HG02623 (cell line): ENCODE measurements around the gene DLK1.

Experiments
- ATAC-seq: cut with Tn5 transposase; IDR thresholded peaks from one replicate; pipeline ENCODE4 v1.9.1; 2021; ENCODE audit warnings: moderate library complexity; ENCODE audit not compliant: unreplicated experiment

DLK1 gene

GRCh38 chr14:100692859-100693558 is 33.7 kb upstream of the DLK1 start:
- ATAC-seq, result no peak

DNA sequence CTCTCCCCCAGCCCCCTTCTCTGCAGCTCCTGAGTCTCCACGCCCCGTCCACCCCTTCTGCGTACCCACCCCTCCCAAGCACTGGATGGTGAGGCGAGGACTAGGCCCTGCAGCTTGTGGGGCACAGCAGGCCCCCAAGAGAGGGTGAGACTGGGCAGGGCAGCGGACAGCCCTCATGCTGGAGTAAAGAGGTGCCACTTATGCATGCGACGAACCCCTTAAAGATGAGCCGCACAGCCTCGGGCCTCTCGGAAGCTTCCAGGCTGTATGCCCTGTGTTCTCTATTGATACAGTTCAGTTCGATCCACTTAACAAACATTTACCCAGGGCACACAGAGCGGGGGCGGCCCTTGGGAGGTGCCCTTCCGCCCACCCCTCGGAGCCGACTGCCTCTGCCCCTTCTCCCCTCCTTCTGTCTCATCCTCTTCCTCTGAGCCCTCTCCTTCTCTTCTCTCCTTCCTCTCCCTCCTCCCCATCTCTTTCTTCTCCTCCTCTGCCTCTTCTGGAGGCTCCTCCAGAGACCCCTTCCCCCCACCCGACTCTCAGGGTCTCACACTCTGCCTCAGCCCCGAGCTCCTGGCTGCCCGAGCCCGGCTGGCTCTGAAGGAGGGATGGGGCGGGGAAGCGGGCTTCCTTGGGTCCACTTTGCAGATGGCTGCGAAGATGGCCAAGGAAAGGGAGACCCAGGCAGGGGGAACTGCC is 32.7 kb upstream of the DLK1 start:
- ATAC-seq, result no peak

DNA sequence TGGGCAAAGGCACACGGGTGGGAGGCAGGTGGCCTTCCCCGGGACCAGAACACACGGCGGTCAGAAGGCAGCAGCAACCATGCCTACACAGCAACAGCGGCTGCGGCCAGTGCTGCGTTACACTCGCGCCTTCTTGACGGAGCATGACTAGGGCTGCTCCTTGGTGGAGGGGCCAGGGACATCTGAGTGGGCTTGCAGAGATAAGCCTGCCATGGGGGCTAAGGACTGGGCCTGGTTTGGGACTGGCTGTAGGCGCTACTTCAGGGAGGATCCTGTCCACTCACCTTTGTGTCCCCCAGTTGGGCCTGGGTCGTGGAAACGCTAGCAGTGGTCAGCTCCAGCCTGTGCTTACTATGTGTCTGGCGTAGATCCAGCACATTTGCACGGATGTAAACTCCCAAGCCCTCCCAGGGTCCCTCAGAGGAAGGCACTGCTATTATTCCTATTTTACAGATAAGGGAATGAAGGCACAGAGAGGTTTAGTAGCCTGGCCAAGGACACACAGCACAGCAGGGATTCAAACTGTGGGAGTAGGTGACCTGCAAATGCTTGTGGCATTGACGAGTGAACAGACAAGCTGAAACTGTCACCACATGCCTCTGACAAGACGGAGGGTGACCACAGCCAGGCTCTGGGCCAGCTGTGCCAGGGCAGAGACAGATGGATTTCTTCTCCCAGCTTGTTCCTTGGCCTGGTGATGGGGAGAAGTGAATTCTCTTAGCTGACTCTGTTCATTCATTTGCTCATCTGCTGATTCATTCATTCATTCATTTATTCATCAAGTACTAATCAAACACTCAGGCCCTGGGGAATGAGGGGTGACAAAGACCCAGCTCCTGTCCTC is 31.9 kb upstream of the DLK1 start:
- ATAC-seq, result no peak

GRCh38 chr14:100695423-100695738 is 31.3 kb upstream of the DLK1 start:
- no peak for ATAC-seq

- no peak for ATAC-seq
Measured at GRCh38 chr14:100696008-100696407, 30.7 kb upstream of the DLK1 start.

- no peak for ATAC-seq
Measured at GRCh38 chr14:100696590-100696989, 30.1 kb upstream of the DLK1 start.

- ATAC-seq, result no peak
Measured at GRCh38 chr14:100698066-100698465, 28.6 kb upstream of the DLK1 start.

DNA sequence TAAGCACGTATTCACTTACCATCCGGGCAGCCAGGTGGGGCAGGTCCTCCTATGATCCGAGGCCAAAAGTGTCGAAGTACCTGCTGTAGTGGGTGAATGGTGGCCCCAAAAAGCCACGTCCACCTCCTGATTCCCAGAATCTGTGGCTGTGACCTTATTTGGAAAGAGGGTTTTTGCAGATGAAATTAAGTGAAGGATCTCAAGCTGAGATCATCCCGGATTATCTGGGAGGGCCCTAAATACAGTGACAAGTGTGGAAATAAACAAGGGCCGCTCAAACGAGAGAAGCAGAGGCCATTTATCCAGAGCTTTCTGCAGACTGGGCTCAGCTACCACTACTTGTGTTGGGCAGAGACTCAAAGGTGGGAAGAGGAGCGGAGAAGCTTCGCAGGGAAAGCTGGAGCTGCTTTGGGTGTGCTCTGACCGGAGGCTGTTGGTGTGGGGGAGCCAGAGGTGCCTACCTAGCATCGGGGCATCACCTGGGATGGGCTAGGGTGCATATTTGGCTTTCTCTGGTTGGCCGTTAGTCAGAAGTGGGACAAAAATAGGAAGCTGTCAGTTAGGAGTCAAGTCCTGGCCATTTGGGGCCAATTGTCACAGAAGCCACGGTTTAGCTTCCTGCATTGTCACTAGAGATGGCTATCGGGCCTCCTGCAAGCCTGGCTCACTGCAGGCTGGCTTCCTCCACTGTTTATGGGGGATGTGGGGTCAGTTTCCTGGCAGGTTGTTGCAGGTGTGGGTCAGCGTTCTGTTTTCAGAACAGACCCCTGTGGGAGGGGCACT is 27.8 kb upstream of the DLK1 start:
- no peak for ATAC-seq

- no peak for ATAC-seq
Measured at GRCh38 chr14:100701314-100701713, 25.4 kb upstream of the DLK1 start.

DNA sequence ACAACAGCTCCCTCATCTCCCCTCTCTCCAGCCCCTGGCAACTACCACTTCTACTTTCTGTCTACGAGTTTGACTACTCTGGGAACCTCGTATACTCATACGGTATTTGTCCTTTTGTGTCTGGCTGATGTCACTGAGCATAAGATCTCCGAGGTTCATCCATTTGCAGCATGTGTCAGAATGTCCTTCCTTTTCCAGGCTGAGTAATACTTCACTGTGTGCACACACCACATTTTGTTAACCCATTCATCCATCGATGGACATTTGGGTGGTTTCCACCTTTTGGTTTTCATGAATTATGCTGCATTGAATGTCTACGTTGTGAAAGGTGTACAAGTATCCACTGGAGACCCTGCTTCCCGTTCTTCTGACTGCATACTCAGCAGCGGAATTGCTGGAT is 24.1 kb upstream of the DLK1 start:
- no peak for ATAC-seq

DNA sequence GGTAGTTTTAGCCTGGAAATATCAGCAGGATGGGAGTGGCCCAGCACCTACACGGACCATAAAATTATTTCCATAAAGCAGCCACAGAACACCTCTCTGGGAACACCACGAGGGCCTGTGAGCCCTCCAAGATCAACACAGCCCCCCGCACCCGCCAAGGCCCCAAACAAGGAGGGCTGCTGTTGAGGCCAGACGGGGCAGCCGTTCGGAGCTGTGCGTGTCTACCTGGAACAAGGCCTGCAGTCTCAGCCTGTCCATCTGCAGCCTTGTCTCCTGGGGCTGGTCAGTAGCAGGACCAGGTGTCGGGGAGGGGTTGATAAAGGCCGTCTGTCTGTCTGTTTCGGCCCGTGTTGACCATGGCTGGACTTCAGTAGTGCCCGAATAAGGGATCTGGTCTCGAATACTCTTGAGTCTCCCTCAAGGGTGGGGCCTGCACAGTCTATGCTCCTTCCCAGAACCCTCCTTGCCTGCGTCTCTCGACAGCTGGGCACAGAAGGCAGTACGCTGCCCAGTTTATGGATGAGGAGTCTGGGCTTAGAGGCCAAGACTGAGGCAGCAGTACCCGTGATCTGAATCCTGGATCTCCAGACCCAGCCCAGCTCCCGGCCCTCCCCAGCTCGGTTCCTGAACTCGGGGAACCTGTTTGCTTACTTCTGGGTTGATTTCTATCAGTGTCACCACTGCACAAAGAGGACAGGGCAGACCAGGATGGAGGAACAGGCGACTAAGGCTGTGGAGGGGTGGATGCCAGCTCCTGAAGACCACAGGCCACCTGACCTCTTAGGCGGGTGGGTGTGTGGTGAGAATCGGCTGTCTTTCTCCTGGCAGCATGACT is 23.1 kb upstream of the DLK1 start:
- ATAC-seq, result no peak

DNA sequence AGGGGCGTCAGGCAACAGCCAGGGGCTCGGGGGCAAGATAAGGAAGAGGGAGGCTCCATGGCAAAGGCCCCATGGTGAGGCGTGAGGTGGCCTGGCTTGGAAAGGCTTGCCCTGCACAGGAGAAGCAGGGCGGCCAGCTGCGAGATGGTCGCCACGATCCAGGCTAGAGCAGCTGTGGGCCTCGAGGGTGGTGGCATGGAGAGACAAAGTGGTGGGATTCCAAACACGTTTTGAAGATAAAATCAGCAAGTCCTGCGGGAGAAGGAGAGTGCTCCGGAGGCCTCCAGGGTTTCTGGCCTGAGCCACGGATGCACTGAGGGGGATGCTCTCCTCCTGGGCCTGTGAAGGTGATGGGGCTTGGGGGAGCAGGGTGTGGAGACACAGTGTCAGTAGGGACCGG is 20.5 kb upstream of the DLK1 start:
- ATAC-seq, result no peak

DNA sequence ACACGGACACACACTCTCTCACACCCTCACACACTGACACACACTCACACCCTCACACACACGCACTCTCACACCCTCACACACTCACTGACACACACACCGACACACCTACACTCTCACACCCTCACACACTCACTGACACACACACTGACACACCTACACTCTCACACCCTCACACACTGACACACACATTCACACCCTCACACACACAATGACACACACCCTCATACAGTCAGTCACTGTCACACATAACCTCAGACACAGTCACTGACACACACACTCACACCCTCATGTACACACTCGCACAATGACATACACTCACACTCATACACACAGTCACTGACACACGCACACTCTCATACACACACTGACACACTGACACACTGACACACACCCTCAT is 19.8 kb upstream of the DLK1 start:
- ATAC-seq, result no peak

DNA sequence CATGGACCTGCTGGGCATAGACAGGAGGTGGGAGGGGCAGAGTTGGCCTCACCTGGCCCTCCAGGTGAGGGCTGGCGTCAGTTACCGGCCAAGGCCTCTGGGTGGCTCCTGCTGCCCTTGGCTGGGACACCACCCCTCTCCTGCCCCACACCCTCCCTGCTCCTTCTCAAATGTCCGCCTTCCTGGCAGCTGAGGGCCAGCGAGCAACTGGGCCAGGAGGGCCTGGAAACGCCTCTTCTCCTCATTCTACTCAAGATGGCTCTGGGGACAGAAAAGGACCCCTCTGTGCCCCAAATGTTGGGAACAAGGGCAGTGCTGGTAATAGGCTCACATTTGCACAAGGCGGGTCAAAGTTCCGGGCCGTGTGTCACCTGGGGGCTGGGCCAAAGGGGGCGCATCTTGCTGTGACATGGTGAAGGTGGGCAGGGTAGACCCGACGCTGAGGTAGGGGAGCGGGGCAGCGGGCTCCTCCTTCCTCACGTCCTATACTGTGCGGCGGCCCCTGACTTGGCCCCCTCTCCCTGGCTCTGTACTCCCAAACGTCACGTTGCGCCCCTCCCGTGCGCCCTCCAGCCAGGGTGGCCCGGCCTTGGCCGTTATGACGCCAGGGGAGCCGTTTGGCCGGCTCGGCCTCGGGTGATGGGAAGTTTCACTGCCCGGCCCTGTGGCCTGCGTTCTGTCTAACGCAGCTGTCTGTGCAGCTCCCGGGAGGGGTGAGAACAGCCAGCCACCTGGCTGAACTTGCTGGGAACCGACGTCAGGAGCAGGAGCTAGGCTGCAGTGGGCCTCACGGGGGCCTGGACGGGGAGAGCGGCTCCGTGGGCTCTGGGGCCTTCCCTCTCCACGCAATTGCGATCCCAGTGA is 18.0 kb upstream of the DLK1 start:
- no peak for ATAC-seq

- no peak for ATAC-seq
Measured at GRCh38 chr14:100709289-100710284, 17.1 kb upstream of the DLK1 start.

DNA sequence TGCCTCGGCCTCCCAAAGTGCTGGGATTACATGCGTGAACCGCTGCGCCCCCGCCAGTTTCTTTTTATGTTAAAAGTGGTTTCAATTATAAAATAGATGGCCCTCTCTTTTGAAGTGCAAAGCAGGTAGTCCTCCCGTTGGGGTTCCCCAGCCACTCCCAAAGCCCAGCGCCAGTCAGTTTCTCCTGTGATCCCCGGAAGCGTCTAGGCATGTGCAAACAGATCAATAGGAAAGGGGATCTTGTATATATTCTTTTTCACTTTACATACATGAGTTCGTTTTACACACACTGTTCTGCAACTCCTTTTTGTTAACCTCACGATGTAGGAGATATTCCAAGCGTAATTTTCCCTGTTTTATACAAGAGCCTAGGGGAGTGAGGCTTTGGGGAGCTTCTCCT is 16.3 kb upstream of the DLK1 start:
- no peak for ATAC-seq

GRCh38 chr14:100710826-100711462 is 15.7 kb upstream of the DLK1 start:
- no peak for ATAC-seq

GRCh38 chr14:100711493-100711892 is 15.2 kb upstream of the DLK1 start:
- no peak for ATAC-seq
